ENCODE data around the gene WBP1L.
A peak's percentile ranks its signal among the peaks of the same experiment; 100 is the strongest.

WBP1L gene

DNA sequence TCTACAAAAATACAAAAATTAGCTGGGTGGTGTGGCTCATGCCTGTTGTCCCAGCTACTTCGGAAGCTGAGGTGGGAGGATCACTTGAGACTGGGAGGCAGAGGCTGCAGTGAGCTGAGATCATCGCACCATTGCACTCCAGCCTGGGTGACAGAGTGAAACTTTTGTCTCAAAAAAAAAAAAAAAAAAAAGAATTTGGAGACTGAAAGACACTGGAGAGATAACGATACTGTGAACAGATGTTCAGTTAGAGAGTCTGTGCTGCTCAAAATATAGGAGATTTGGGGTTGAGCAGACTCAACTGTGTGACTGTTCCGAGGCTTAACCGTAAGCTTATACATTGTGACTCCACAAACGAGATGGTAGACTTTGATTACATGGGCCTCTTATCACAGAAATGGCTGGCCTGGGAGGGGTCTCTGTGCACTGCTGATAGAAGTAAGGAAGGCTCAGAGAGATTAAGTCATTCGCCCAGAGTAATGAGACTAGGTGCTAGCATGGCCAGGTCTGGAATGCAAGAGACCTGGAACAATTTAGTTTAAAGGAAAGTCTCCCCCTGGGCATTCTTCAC, 19.4 kb downstream of the WBP1L start:
- no peaks in the 10 kb centered on the region for H3K4me1 ChIP-seq (ENCODE audit: insufficient read depth, low read length)
- no peaks in the 10 kb centered on the region for H3K9me3 ChIP-seq (ENCODE audit: insufficient read depth, low read depth, low read length)
- no peak overlapping the region for H3K9ac ChIP-seq (ENCODE audit: low read depth, low read length)
- no peaks in the 10 kb centered on the region for H3K27me3 ChIP-seq (ENCODE audit: insufficient read depth, low read length)
- H3K27ac ChIP-seq (ENCODE audit: low read length) = no peak overlapping the region
- H3K4me3 ChIP-seq (ENCODE audit: low read length) = no peak overlapping the region
- no peaks in the 10 kb centered on the region for H3K36me3 ChIP-seq (ENCODE audit: insufficient read depth, low read depth, low read length)

DNA sequence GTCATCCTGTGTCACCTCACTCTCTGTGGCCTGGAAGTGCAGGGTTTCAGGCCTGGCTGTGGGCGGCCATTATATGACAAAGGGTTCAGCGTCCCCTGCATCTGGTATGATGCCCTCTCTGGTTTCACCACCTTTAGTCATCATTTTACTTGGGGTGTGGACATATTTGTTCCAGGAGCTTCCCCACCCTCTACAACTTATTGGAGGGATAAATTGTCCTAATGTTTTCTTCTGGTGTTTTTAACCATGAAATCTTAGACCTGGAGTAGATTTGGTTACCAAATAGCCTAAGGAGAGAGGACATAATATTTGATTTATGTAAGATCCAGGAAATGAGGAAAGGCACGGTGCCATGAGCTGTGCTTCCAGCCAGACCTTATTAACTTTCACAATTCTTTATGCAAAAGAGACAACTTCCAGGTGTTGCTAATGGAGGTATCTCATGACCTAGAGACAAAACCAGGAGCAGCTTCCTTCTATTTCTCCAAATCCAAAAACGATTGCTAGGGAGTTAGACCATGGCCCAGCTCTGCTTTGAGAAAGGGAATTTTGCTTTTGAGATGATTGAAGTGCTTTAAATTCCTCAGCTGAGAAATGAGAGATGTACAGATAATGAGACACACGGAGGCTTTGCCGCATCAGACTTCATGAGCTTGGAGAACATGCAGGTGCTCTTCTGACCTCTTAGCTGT, 20.9 kb downstream of the WBP1L start:
- Histone ChIP-seq H3K27ac (ENCODE audit: low read length) (no peak overlapping the region), H3K27me3 (ENCODE audit: insufficient read depth, low read length) (no peaks in the 10 kb centered on the region), H3K9ac (ENCODE audit: low read depth, low read length) (no peak overlapping the region), H3K4me1 (ENCODE audit: insufficient read depth, low read length) (no peaks in the 10 kb centered on the region), H3K4me3 (ENCODE audit: low read length) (no peak overlapping the region), H3K9me3 (ENCODE audit: insufficient read depth, low read depth, low read length) (no peaks in the 10 kb centered on the region), H3K36me3 (ENCODE audit: insufficient read depth, low read depth, low read length) (no peaks in the 10 kb centered on the region)

DNA sequence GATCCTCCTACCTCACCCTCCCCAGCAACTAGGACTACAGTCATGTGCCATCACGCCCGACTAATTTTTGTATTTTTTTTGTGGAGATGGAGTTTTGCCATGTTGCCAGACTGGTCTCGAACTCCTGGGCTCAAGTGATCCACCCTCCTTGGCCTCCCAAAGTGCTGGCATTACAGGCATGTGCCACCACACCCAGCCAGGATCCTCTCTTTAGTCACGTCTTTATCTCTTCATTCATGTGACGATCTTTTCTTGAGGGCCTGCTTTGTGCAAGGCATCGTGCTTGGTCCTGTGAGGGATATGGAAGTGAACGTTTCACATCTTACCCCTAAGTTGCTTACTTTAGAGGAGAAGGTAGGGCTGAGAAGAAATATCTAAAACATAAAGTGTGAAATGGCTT, 21.6 kb downstream of the WBP1L start:
- Histone ChIP-seq H3K4me1 (ENCODE audit: insufficient read depth, low read length) (no peaks in the 10 kb centered on the region), H3K27ac (ENCODE audit: low read length) (no peak overlapping the region), H3K36me3 (ENCODE audit: insufficient read depth, low read depth, low read length) (no peaks in the 10 kb centered on the region), H3K4me3 (ENCODE audit: low read length) (no peak overlapping the region), H3K9me3 (ENCODE audit: insufficient read depth, low read depth, low read length) (no peaks in the 10 kb centered on the region), H3K9ac (ENCODE audit: low read depth, low read length) (no peak overlapping the region), H3K27me3 (ENCODE audit: insufficient read depth, low read length) (no peaks in the 10 kb centered on the region)

DNA sequence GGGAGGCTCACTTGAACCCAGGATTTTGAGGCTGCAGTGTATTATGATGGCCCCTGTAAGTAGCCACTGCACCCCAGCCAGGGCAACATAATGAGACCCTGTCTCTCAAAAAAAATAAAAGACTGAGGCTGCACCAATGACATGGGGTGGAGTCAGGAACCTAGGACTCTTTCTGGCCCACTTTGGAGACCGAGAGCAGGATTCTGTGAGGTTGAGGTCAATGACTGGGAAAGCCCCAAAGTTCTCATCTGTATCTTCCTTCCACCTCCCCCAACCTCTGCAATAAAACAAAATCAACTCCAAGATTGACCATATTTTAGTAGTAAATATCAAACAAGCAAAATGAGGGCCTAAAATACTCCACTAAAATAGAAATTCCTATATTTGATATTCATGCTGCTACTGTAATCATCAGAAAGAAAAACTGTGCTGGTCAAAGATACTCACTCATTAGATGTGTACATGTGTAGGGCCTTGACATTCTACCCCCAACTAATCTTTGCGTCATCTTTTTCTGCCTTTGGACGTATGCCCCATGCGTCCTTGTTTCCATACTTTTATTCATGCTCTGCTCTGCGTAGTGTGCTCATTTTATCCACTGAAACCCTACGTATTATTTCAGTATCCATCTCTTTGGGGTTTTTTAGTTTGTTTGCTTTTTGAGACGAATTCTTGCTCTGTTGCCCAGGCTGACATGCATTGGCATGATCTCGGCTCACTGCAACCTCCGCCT, 23.8 kb downstream of the WBP1L start:
- no peak overlapping the region for H3K27ac ChIP-seq (ENCODE audit: low read length)
- H3K9ac ChIP-seq (ENCODE audit: low read depth, low read length) = no peak overlapping the region
- no peaks in the 10 kb centered on the region for H3K27me3 ChIP-seq (ENCODE audit: insufficient read depth, low read length)
- no peak overlapping the region for H3K4me3 ChIP-seq (ENCODE audit: low read length)
- H3K36me3 ChIP-seq (ENCODE audit: insufficient read depth, low read depth, low read length) = no peaks in the 10 kb centered on the region
- no peaks in the 10 kb centered on the region for H3K9me3 ChIP-seq (ENCODE audit: insufficient read depth, low read depth, low read length)
- H3K4me1 ChIP-seq (ENCODE audit: insufficient read depth, low read length) = no peaks in the 10 kb centered on the region

DNA sequence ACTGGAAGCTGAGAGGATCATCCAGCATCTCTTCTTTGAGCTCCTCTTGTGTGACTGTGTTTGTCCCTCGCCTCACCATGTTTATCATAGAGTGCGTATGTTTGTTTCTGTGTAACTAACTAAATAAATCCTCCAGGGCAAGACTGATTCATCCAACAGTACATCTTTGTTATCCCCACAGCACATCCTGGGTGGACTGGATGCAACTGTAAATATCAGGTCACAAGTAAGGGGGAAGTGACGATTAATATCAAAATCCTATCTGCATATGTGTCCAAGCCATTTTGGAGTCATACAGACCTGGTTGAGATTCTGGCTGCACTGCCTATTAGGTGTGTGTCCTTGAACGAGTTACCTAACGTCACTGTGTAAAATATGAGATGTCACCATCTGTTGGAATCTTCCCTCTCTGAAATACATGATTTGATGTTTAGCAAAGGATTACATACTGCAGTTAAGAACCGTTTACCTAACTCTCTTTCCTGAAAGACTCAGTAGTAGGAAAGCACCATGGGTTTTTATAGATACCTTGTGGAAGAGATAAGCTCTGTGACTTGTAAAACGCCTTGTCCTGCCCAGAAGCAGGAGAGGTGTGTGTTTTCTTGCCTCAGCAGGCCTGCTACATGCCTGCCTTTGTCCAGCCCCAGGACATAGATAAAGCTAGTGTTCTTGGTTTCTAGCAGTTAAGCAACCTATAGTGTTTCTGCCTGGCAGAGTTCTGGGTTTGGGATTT, 25.8 kb downstream of the WBP1L start:
- Histone ChIP-seq H3K27ac (ENCODE audit: low read length) (no peak overlapping the region), H3K4me1 (ENCODE audit: insufficient read depth, low read length) (no peaks in the 10 kb centered on the region), H3K27me3 (ENCODE audit: insufficient read depth, low read length) (no peaks in the 10 kb centered on the region), H3K36me3 (ENCODE audit: insufficient read depth, low read depth, low read length) (no peaks in the 10 kb centered on the region), H3K9me3 (ENCODE audit: insufficient read depth, low read depth, low read length) (no peaks in the 10 kb centered on the region), H3K9ac (ENCODE audit: low read depth, low read length) (no peak overlapping the region), H3K4me3 (ENCODE audit: low read length) (no peak overlapping the region)

DNA sequence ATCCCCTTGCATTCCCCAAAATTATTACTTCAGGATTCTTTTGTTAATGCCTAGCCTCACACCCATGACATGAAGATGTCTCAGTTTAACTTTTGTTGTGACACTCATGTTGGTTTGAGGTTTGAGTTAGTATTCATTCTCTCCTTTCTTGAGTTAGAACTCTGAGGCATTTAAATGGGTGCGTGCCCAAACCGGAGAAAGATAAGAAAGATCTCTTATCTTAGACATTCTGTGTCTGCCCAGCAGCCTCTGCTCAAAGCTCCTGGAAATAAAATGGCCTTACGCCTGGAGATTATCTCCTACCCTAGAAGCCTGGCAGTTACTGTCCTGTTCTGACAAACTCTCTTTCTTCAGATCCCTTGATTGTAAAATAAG, 26.3 kb downstream of the WBP1L start:
- H3K4me1 ChIP-seq (ENCODE audit: insufficient read depth, low read length) = no peaks in the 10 kb centered on the region
- H3K27ac ChIP-seq (ENCODE audit: low read length) = no peak overlapping the region
- no peak overlapping the region for H3K9ac ChIP-seq (ENCODE audit: low read depth, low read length)

DNA sequence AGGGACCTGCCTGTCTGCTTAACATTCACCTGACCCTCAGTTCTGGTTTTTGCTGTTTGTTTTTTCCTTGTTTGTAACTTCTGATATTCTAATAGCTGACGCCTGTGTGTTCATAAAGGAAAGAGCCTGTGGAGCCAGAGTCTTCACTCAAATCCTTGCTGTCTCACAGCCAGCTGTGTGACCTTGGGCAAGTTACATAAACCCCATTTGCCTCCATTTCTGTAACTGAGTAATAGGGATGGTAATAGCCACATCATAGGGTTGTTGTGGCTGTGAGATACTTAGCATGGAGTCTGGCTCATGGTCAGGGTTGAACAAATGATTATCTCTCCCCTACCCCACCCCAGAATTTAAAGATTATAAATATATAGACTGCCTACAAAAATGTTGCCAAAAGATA, 27.0 kb downstream of the WBP1L start:
- H3K4me3 ChIP-seq (ENCODE audit: low read length) = no peak overlapping the region
- H3K4me1 ChIP-seq (ENCODE audit: insufficient read depth, low read length) = peaks cover 4% of the 10 kb centered on the region; the same call in 1 of the 2 replicates
- no peaks in the 10 kb centered on the region for H3K9me3 ChIP-seq (ENCODE audit: insufficient read depth, low read depth, low read length)
- peaks cover 6% of the 10 kb centered on the region; the same call in 1 of the 2 replicates for H3K27me3 ChIP-seq (ENCODE audit: insufficient read depth, low read length)
- no peak overlapping the region for H3K27ac ChIP-seq (ENCODE audit: low read length)
- no peak overlapping the region for H3K9ac ChIP-seq (ENCODE audit: low read depth, low read length)
- no peaks in the 10 kb centered on the region for H3K36me3 ChIP-seq (ENCODE audit: insufficient read depth, low read depth, low read length)

More for the DNA sequence above, 26.3 kb downstream of the WBP1L start:
- Histone ChIP-seq H3K9me3 (ENCODE audit: insufficient read depth, low read depth, low read length) (no peaks in the 10 kb centered on the region), H3K27me3 (ENCODE audit: insufficient read depth, low read length) (no peaks in the 10 kb centered on the region; the same call in 1 of the 2 replicates), H3K4me3 (ENCODE audit: low read length) (no peak overlapping the region), H3K36me3 (ENCODE audit: insufficient read depth, low read depth, low read length) (no peaks in the 10 kb centered on the region)

DNA sequence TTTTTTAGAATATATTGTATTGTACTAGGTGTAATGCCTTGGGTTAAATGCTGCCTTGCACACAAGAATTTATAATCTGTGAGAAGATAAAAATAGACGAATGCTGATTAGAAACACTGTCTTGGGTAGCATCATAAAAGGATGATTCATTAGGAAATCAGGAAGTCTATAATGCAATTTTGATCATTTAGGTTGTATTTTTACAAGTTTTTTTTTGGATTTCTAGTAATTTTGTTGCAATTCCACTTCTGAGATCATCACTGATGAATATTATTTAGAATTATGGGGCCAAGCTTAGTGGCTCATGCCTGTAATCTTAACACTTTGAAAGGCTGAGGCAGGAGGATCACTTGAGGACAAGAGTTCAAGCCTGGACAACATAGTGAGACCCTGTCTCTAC, 29.6 kb downstream of the WBP1L start:
- peaks cover 28% of the 10 kb centered on the region for H3K4me1 ChIP-seq (ENCODE audit: insufficient read depth, low read length)
- no peak overlapping the region for H3K4me3 ChIP-seq (ENCODE audit: low read length)
- H3K27me3 ChIP-seq (ENCODE audit: insufficient read depth, low read length) = peaks cover 6% of the 10 kb centered on the region; the same call in 1 of the 2 replicates
- no peak overlapping the region for H3K27ac ChIP-seq (ENCODE audit: low read length)
- no peaks in the 10 kb centered on the region for H3K9me3 ChIP-seq (ENCODE audit: insufficient read depth, low read depth, low read length)
- H3K36me3 ChIP-seq (ENCODE audit: insufficient read depth, low read depth, low read length) = no peaks in the 10 kb centered on the region
- H3K9ac ChIP-seq (ENCODE audit: low read depth, low read length) = no peak overlapping the region

DNA sequence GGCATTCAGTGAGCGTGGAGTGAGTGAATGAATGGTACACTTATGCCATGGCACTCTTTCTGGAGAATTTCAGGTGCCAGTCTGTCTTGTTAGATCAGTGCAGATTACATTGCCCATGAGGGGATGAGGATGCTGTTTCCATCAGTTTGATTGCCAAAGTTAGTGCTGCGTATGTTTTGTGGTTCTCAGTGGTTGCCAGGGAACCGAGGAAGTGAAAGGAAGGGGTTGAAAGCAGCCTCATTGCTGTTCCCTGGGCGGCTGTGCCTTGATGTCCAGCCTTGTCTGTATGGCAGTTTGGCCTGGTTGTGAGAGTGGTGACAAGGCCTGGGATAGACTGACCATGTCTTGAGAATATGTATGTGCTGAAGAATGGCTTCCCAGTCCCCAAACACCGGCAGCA, 30.2 kb downstream of the WBP1L start:
- Histone ChIP-seq H3K27ac (ENCODE audit: low read length) (no peak overlapping the region), H3K4me3 (ENCODE audit: low read length) (no peak overlapping the region), H3K4me1 (ENCODE audit: insufficient read depth, low read length) (peaks cover 32% of the 10 kb centered on the region), H3K27me3 (ENCODE audit: insufficient read depth, low read length) (peaks cover 6% of the 10 kb centered on the region; the same call in 1 of the 2 replicates), H3K9ac (ENCODE audit: low read depth, low read length) (no peak overlapping the region), H3K36me3 (ENCODE audit: insufficient read depth, low read depth, low read length) (no peaks in the 10 kb centered on the region), H3K9me3 (ENCODE audit: insufficient read depth, low read depth, low read length) (no peaks in the 10 kb centered on the region)

DNA sequence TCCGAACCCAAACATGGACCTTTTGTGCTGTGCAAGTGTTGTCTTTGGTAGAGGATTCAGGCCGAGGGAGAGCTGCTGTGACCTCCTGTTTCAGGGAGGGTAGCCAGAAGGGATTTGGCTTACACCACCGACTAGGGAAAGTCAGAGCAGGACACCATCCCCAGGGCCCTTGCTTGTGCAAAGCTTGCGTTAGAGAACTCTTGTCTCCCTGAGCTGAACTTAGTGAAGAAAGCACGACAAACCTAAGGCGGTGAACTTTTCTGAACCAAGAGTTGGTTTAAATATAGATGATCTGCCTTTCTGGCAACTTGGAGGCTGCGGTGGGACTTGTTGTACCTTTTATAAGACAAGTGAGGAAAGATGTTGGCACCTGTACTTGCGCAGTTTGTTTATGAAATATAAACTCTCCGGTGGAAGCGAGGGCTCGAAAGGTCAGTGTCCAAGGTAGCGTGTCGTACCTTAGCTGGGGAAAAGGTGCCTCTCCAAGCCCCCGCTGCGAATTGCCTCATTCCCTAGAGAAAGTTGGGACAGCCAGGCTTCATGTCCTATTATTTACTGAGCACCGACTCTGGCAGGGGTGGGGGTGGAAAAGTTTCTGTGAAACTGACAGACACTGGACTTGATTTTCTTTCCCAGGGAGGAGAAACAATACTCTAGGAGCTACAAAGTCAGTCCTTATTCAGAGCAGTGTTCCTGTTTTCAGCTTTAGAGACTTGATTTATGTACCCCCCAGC, 31.6 kb downstream of the WBP1L start:
- no peaks in the 10 kb centered on the region for H3K9me3 ChIP-seq (ENCODE audit: insufficient read depth, low read depth, low read length)
- H3K9ac ChIP-seq (ENCODE audit: low read depth, low read length) = peak overlapping the region; percentile 25; the same call in 1 of the 2 replicates
- H3K4me3 ChIP-seq (ENCODE audit: low read length) = no peak overlapping the region; the same call in 1 of the 2 replicates
- no peaks in the 10 kb centered on the region for H3K36me3 ChIP-seq (ENCODE audit: insufficient read depth, low read depth, low read length)
- peaks cover 38% of the 10 kb centered on the region for H3K4me1 ChIP-seq (ENCODE audit: insufficient read depth, low read length)
- peaks cover 6% of the 10 kb centered on the region; the same call in 1 of the 2 replicates for H3K27me3 ChIP-seq (ENCODE audit: insufficient read depth, low read length)
- no peak overlapping the region for H3K27ac ChIP-seq (ENCODE audit: low read length)
